Activated CD8-positive, alpha-beta T cell treated with anti-CD3 and anti-CD28 coated beads, Interleukin-2, amount 10 ng/mL, durations not matched to agents 7 days and 5 days (primary cell): ENCODE data around the gene CEP55. TPM values are rescaled to one million over a fixed set of nuclear protein-coding genes. Genes with fewer than 3 reads are reported as not detected.
"Not testable (repeated sequence)": the region's sequence is repeated elsewhere in the genome, so short reads cannot be mapped to it uniquely, and the experiment has no call there.

Source experiments
- ATAC-seq: fragments of 150-1000 bp; cut with Tn5 transposase; one replicate; pipeline ENCODE4 v1.10.0; 2021; ENCODE audit warnings: moderate library complexity
- CTCF ChIA-PET: fragments of 350-600 bp; sonication (Branson Sonifier 250); formaldehyde crosslinking; loops from one replicate; lab custom pipeline; 2021; ENCODE audit warnings: antibody characterized with exemption; lab: Charles Lee
- POLR2A ChIA-PET: fragments of 350-600 bp; sonication (Branson Sonifier 250); formaldehyde crosslinking; loops from one replicate; lab custom pipeline; 2021; ENCODE audit warnings: antibody characterized with exemption; lab: Charles Lee
- DNase-seq: peaks from one replicate; pipeline ENCODE4 v3.0.0-alpha.2; 2020
- H3K27ac Mint-ChIP-seq: one replicate; pipeline ENCODE4 v1.8.0; 2021; ENCODE audit warnings: mild to moderate bottlenecking, mixed read lengths
- H3K27me3 Mint-ChIP-seq: one replicate; pipeline ENCODE4 v1.8.0; 2021; ENCODE audit warnings: low read depth, mixed read lengths
- H3K36me3 Mint-ChIP-seq: one replicate; pipeline ENCODE4 v1.8.0; 2021; ENCODE audit warnings: low read depth, mixed read lengths
- H3K4me1 Mint-ChIP-seq: one replicate; pipeline ENCODE4 v1.8.0; 2021; ENCODE audit warnings: low read depth, mixed read lengths
- H3K4me3 Mint-ChIP-seq: one replicate; pipeline ENCODE4 v1.8.0; 2021; ENCODE audit warnings: mild to moderate bottlenecking, mixed read lengths
- H3K9me3 Mint-ChIP-seq: one replicate; pipeline ENCODE4 v1.8.0; 2022; ENCODE audit warnings: mixed read lengths; ENCODE audit not compliant: insufficient read depth
- total RNA-seq, 2 experiments: library from RNA; stranded (reverse); gene quantifications; one replicate each; pipeline ENCODE4 v1.2.3, GENCODE V29; 2021

CEP55 gene
- total RNA-seq, 2 experiments from 2014 or later, result 81.1 TPM

GRCh38 chr10:93513091-93513490, 16.7 kb downstream of the CEP55 start:
- no peak for ATAC-seq
- Mint-ChIP-seq H3K4me3 (no peak overlapping the region), H3K27me3 (no peaks in the 10 kb centered on the region), H3K36me3 (peaks cover 64% of the 10 kb centered on the region), H3K4me1 (no peaks in the 10 kb centered on the region), H3K9me3 (no peaks in the 10 kb centered on the region), H3K27ac (no peak overlapping the region)
- no peak for DNase-seq
- CTCF ChIA-PET, result interaction anchor here (1.0 to 15.8 kb wide), 4 partner anchors 31 to 170 kb away, joined by 3 to 183 read pairs (median 27); partner anchors contain the start of gene MYOF
- POLR2A ChIA-PET, result interaction anchor here (1.2 kb wide), 1 partner anchor 135 kb away, joined by 4 read pairs; no protein-coding TSS in a partner anchor

GRCh38 chr10:93514521-93514920, 18.1 kb downstream of the CEP55 start:
- H3K36me3 Mint-ChIP-seq, result peaks cover 69% of the 10 kb centered on the region
- CTCF ChIA-PET, result interaction anchor here (1.2 to 15.8 kb wide), 3 partner anchors 32 to 157 kb away, joined by 3 to 183 read pairs (median 49); partner anchors contain the start of gene MYOF

GRCh38 chr10:93515071-93516005, 18.9 kb downstream of the CEP55 start:
- POLR2A ChIA-PET, result no interaction called here
- no peak for DNase-seq
- H3K36me3 Mint-ChIP-seq, result peaks cover 71% of the 10 kb centered on the region
- H3K4me1 Mint-ChIP-seq, result no peaks in the 10 kb centered on the region
- CTCF ChIA-PET, result interaction anchor here (15.8 kb wide), 1 partner anchor 137 kb away, joined by 183 read pairs; no protein-coding TSS in a partner anchor
- no peak overlapping the region for H3K27ac Mint-ChIP-seq
- no peaks in the 10 kb centered on the region for H3K27me3 Mint-ChIP-seq
- H3K9me3 Mint-ChIP-seq, result no peaks in the 10 kb centered on the region
- ATAC-seq, result no peak
- no peak overlapping the region for H3K4me3 Mint-ChIP-seq

More at GRCh38 chr10:93514521-93514920, 18.1 kb downstream of the CEP55 start:
- DNase-seq, result no peak
- POLR2A ChIA-PET, result no interaction called here
- H3K4me1 Mint-ChIP-seq, result no peaks in the 10 kb centered on the region
- no peak overlapping the region for H3K27ac Mint-ChIP-seq
- H3K4me3 Mint-ChIP-seq, result no peak overlapping the region
- ATAC-seq, result no peak
- no peaks in the 10 kb centered on the region for H3K27me3 Mint-ChIP-seq
- no peaks in the 10 kb centered on the region for H3K9me3 Mint-ChIP-seq

- ChIA-PET POLR2A (no interaction called here), CTCF (interaction anchor here (15.8 kb wide), 1 partner anchor 138 kb away, joined by 183 read pairs; no protein-coding TSS in a partner anchor)
- H3K4me3 Mint-ChIP-seq, result no peak overlapping the region
- no peak overlapping the region for H3K27ac Mint-ChIP-seq
- H3K4me1 Mint-ChIP-seq, result no peaks in the 10 kb centered on the region
- H3K36me3 Mint-ChIP-seq, result peaks cover 72% of the 10 kb centered on the region
- no peaks in the 10 kb centered on the region for H3K27me3 Mint-ChIP-seq
- ATAC-seq, result no peak
- DNase-seq, result no peak
- H3K9me3 Mint-ChIP-seq, result no peaks in the 10 kb centered on the region
Measured at GRCh38 chr10:93516006-93516380, 19.6 kb downstream of the CEP55 start.

- Mint-ChIP-seq H3K36me3 (peaks cover 83% of the 10 kb centered on the region), H3K4me3 (no peak overlapping the region), H3K9me3 (no peaks in the 10 kb centered on the region), H3K27me3 (no peaks in the 10 kb centered on the region), H3K27ac (no peak overlapping the region), H3K4me1 (no peaks in the 10 kb centered on the region)
- CTCF ChIA-PET, result interaction anchor here (1.1 kb wide), 1 partner anchor 51 kb away, joined by 3 read pairs; no protein-coding TSS in a partner anchor
- POLR2A ChIA-PET, result no interaction called here
- no peak for ATAC-seq
- no peak for DNase-seq
Measured at GRCh38 chr10:93518531-93518930, 22.1 kb downstream of the CEP55 start.

- peaks cover 25% of the 10 kb centered on the region for H3K27me3 Mint-ChIP-seq
- no peaks in the 10 kb centered on the region for H3K9me3 Mint-ChIP-seq
- no peak for DNase-seq
- no peak overlapping the region for H3K27ac Mint-ChIP-seq
- no peak for ATAC-seq
- ChIA-PET POLR2A (no interaction called here), CTCF (interaction anchor here (0.9 to 1.1 kb wide), 2 partner anchors 159 to 183 kb away, joined by 3 read pairs; no protein-coding TSS in a partner anchor)
- H3K4me1 Mint-ChIP-seq, result no peaks in the 10 kb centered on the region
- peaks cover 2% of the 10 kb centered on the region for H3K36me3 Mint-ChIP-seq
- no peak overlapping the region for H3K4me3 Mint-ChIP-seq
Measured at GRCh38 chr10:93535293-93535692, 38.9 kb downstream of the CEP55 start.

GRCh38 chr10:93540871-93541270, 44.5 kb downstream of the CEP55 start:
- not testable (repeated sequence) for H3K9me3 Mint-ChIP-seq

GRCh38 chr10:93541402-93542357, 45.3 kb downstream of the CEP55 start:
- POLR2A ChIA-PET, result no interaction called here
- no peaks in the 10 kb centered on the region for H3K36me3 Mint-ChIP-seq
- H3K27ac Mint-ChIP-seq, result no peak overlapping the region
- H3K4me1 Mint-ChIP-seq, result no peaks in the 10 kb centered on the region
- H3K27me3 Mint-ChIP-seq, result peaks cover 30% of the 10 kb centered on the region
- no peak for ATAC-seq
- no peaks in the 10 kb centered on the region for H3K9me3 Mint-ChIP-seq
- peak; percentile 29 for DNase-seq
- H3K4me3 Mint-ChIP-seq, result no peak overlapping the region
- CTCF ChIA-PET, result interaction anchor here (1.5 kb wide), 1 partner anchor 14 kb away, joined by 4 read pairs; no protein-coding TSS in a partner anchor

More at GRCh38 chr10:93540871-93541270, 44.5 kb downstream of the CEP55 start:
- DNase-seq, H3K4me3 Mint-ChIP-seq, H3K36me3 Mint-ChIP-seq, ATAC-seq, CTCF ChIA-PET, H3K4me1 Mint-ChIP-seq, H3K27ac Mint-ChIP-seq, POLR2A ChIA-PET: not testable (repeated sequence)
- peaks cover 31% of the 10 kb centered on the region for H3K27me3 Mint-ChIP-seq

GRCh38 chr10:93542358-93542791, 46.0 kb downstream of the CEP55 start:
- POLR2A ChIA-PET, result no interaction called here
- no peak overlapping the region for H3K4me3 Mint-ChIP-seq

GRCh38 chr10:93546995-93547394, 50.6 kb downstream of the CEP55 start:
- H3K36me3 Mint-ChIP-seq, DNase-seq, H3K27ac Mint-ChIP-seq, H3K4me3 Mint-ChIP-seq, CTCF ChIA-PET, ATAC-seq, POLR2A ChIA-PET, H3K9me3 Mint-ChIP-seq, H3K4me1 Mint-ChIP-seq: not testable (repeated sequence)
- peaks cover 12% of the 10 kb centered on the region for H3K27me3 Mint-ChIP-seq

More at GRCh38 chr10:93542358-93542791, 46.0 kb downstream of the CEP55 start:
- CTCF ChIA-PET, result interaction anchor here (1.5 kb wide), 1 partner anchor 14 kb away, joined by 4 read pairs; no protein-coding TSS in a partner anchor
- Mint-ChIP-seq H3K27ac (no peak overlapping the region), H3K9me3 (no peaks in the 10 kb centered on the region), H3K27me3 (peaks cover 28% of the 10 kb centered on the region), H3K36me3 (no peaks in the 10 kb centered on the region), H3K4me1 (no peaks in the 10 kb centered on the region)
- DNase-seq (no peak), ATAC-seq (no peak)

GRCh38 chr10:93547522-93547921, 51.1 kb downstream of the CEP55 start:
- CTCF ChIA-PET, result no interaction called here

More at GRCh38 chr10:93547522-93547921, 51.1 kb downstream of the CEP55 start:
- no peak overlapping the region for H3K4me3 Mint-ChIP-seq
- POLR2A ChIA-PET, result no interaction called here
- no peaks in the 10 kb centered on the region for H3K4me1 Mint-ChIP-seq
- no peak overlapping the region for H3K27ac Mint-ChIP-seq
- H3K27me3 Mint-ChIP-seq, result peaks cover 11% of the 10 kb centered on the region
- DNase-seq (no peak), ATAC-seq (no peak)
- no peaks in the 10 kb centered on the region for H3K9me3 Mint-ChIP-seq
- H3K36me3 Mint-ChIP-seq, result no peaks in the 10 kb centered on the region
